Measurements from ENCODE around the gene PTGFRN.

PTGFRN gene

GRCh38 chr1:116991918-116992317, 82.2 kb downstream of the PTGFRN start:
- TF ChIP-seq NFRKB (IDR thresholded peaks at IDR 0.05) (no peak), L3MBTL2 (conservative IDR thresholded peaks at IDR 0.05) (no peak), ZNF384 (IDR thresholded peaks at IDR 0.05) (no peak), HDGF (IDR thresholded peaks at IDR 0.05; ENCODE audit: borderline replicate concordance) (no peak), BHLHE40 (IDR thresholded peaks at IDR 0.05; ENCODE audit: borderline replicate concordance) (no peak), CTBP1 (IDR thresholded peaks at IDR 0.05; ENCODE audit: borderline replicate concordance) (no peak), ARNT (IDR thresholded peaks at IDR 0.05) (no peak), TARDBP (IDR thresholded peaks at IDR 0.05) (no peak), FOXK2 (IDR thresholded peaks at IDR 0.05) (no peak), SUZ12 (IDR thresholded peaks at IDR 0.05) (no peak), FOXA1 (IDR thresholded peaks at IDR 0.05) (no peak), FOXM1 (IDR thresholded peaks at IDR 0.05; ENCODE audit: borderline replicate concordance) (no peak), ELF4 (IDR thresholded peaks at IDR 0.05) (no peak), PKNOX1 (IDR thresholded peaks at IDR 0.05) (no peak), LEF1 (IDR thresholded peaks at IDR 0.05; ENCODE audit: borderline replicate concordance) (no peak), SP1 (IDR thresholded peaks at IDR 0.05) (no peak)
- ChIA-PET POLR2A (no interaction called here), CTCF (no interaction called here)
- DNase-seq (ENCODE audit: extremely low spot score), result no peak

- no peak for DNase-seq (ENCODE audit: extremely low spot score)
- no peak for TF ChIP-seq BHLHE40 (IDR thresholded peaks at IDR 0.05; ENCODE audit: borderline replicate concordance)
- no peak for TF ChIP-seq PKNOX1 (IDR thresholded peaks at IDR 0.05)
- no peak for TF ChIP-seq L3MBTL2 (conservative IDR thresholded peaks at IDR 0.05)
- TF ChIP-seq SP1 (IDR thresholded peaks at IDR 0.05), result no peak
- TF ChIP-seq FOXM1 (IDR thresholded peaks at IDR 0.05; ENCODE audit: borderline replicate concordance), result no peak
- TF ChIP-seq CTBP1 (IDR thresholded peaks at IDR 0.05; ENCODE audit: borderline replicate concordance), result no peak
- TF ChIP-seq HDGF (IDR thresholded peaks at IDR 0.05; ENCODE audit: borderline replicate concordance), result no peak
- TF ChIP-seq NFRKB (IDR thresholded peaks at IDR 0.05), result no peak
- TF ChIP-seq SUZ12 (IDR thresholded peaks at IDR 0.05), result no peak
- TF ChIP-seq FOXA1 (IDR thresholded peaks at IDR 0.05), result no peak
- TF ChIP-seq LEF1 (IDR thresholded peaks at IDR 0.05; ENCODE audit: borderline replicate concordance), result no peak
- TF ChIP-seq ZNF384 (IDR thresholded peaks at IDR 0.05), result no peak
- no peak for TF ChIP-seq ARNT (IDR thresholded peaks at IDR 0.05)
- no peak for TF ChIP-seq FOXK2 (IDR thresholded peaks at IDR 0.05)
- no peak for TF ChIP-seq TARDBP (IDR thresholded peaks at IDR 0.05)
- ChIA-PET POLR2A (no interaction called here), CTCF (no interaction called here)
Measured at GRCh38 chr1:116993286-116993685, 83.6 kb downstream of the PTGFRN start.

- DNase-seq (ENCODE audit: extremely low spot score), result no peak
- CTCF ChIA-PET, result no interaction called here
- TF ChIP-seq SUZ12 (IDR thresholded peaks at IDR 0.05), result no peak
- no peak for TF ChIP-seq CTBP1 (IDR thresholded peaks at IDR 0.05; ENCODE audit: borderline replicate concordance)
- no peak for TF ChIP-seq LEF1 (IDR thresholded peaks at IDR 0.05; ENCODE audit: borderline replicate concordance)
- TF ChIP-seq ELF4 (IDR thresholded peaks at IDR 0.05), result no peak
- no peak for TF ChIP-seq ZNF384 (IDR thresholded peaks at IDR 0.05)
- no peak for TF ChIP-seq ARNT (IDR thresholded peaks at IDR 0.05)
- no peak for TF ChIP-seq FOXK2 (IDR thresholded peaks at IDR 0.05)
- no peak for TF ChIP-seq L3MBTL2 (conservative IDR thresholded peaks at IDR 0.05)
- no peak for TF ChIP-seq FOXM1 (IDR thresholded peaks at IDR 0.05; ENCODE audit: borderline replicate concordance)
- no peak for TF ChIP-seq NFRKB (IDR thresholded peaks at IDR 0.05)
- TF ChIP-seq HDGF (IDR thresholded peaks at IDR 0.05; ENCODE audit: borderline replicate concordance), result no peak
- no peak for TF ChIP-seq BHLHE40 (IDR thresholded peaks at IDR 0.05; ENCODE audit: borderline replicate concordance)
- no peak for TF ChIP-seq FOXA1 (IDR thresholded peaks at IDR 0.05)
- POLR2A ChIA-PET, result no interaction called here
Measured at GRCh38 chr1:116994411-116994810, 84.7 kb downstream of the PTGFRN start.

GRCh38 chr1:116997066-116997465, 87.3 kb downstream of the PTGFRN start:
- ChIA-PET CTCF (no interaction called here), POLR2A (interaction anchor here (0.9 kb wide), 1 partner anchor 63 kb away, joined by 3 read pairs; the partner anchor contains the start of gene TTF2)
- TF ChIP-seq SUZ12 (IDR thresholded peaks at IDR 0.05), result no peak
- TF ChIP-seq FOXK2 (IDR thresholded peaks at IDR 0.05), result no peak
- no peak for TF ChIP-seq ARNT (IDR thresholded peaks at IDR 0.05)
- no peak for TF ChIP-seq LEF1 (IDR thresholded peaks at IDR 0.05; ENCODE audit: borderline replicate concordance)
- no peak for TF ChIP-seq FOXA1 (IDR thresholded peaks at IDR 0.05)
- TF ChIP-seq L3MBTL2 (conservative IDR thresholded peaks at IDR 0.05), result no peak
- no peak for TF ChIP-seq SP1 (IDR thresholded peaks at IDR 0.05)
- no peak for TF ChIP-seq PKNOX1 (IDR thresholded peaks at IDR 0.05)
- no peak for TF ChIP-seq TARDBP (IDR thresholded peaks at IDR 0.05)
- TF ChIP-seq NFRKB (IDR thresholded peaks at IDR 0.05), result no peak
- no peak for TF ChIP-seq ZNF384 (IDR thresholded peaks at IDR 0.05)
- no peak for DNase-seq (ENCODE audit: extremely low spot score)

- ChIA-PET POLR2A (no interaction called here), CTCF (no interaction called here)
- no peak for DNase-seq (ENCODE audit: extremely low spot score)
- no peak for TF ChIP-seq PKNOX1 (IDR thresholded peaks at IDR 0.05)
Measured at GRCh38 chr1:116997636-116998035, 87.9 kb downstream of the PTGFRN start.

GRCh38 chr1:116999596-116999995, 89.9 kb downstream of the PTGFRN start:
- POLR2A ChIA-PET, result interaction anchor here (0.5 kb wide), 1 partner anchor 64 kb away, joined by 3 read pairs; no protein-coding TSS in a partner anchor

More at GRCh38 chr1:116999596-116999995, 89.9 kb downstream of the PTGFRN start:
- TF ChIP-seq HDGF (IDR thresholded peaks at IDR 0.05; ENCODE audit: borderline replicate concordance) (no peak), PKNOX1 (IDR thresholded peaks at IDR 0.05) (no peak), TARDBP (IDR thresholded peaks at IDR 0.05) (no peak), BHLHE40 (IDR thresholded peaks at IDR 0.05; ENCODE audit: borderline replicate concordance) (no peak), FOXA1 (IDR thresholded peaks at IDR 0.05) (no peak), LEF1 (IDR thresholded peaks at IDR 0.05; ENCODE audit: borderline replicate concordance) (no peak), SP1 (IDR thresholded peaks at IDR 0.05) (no peak), SUZ12 (IDR thresholded peaks at IDR 0.05) (no peak), CTBP1 (IDR thresholded peaks at IDR 0.05; ENCODE audit: borderline replicate concordance) (no peak), ZNF384 (IDR thresholded peaks at IDR 0.05) (no peak), NFRKB (IDR thresholded peaks at IDR 0.05) (no peak), FOXM1 (IDR thresholded peaks at IDR 0.05; ENCODE audit: borderline replicate concordance) (no peak)
- no peak for DNase-seq (ENCODE audit: extremely low spot score)
- CTCF ChIA-PET, result no interaction called here

All from HEK293T (cell line).